ENCODE data around the gene ISCA2. TPM values are rescaled to one million over a fixed set of nuclear protein-coding genes. Genes with fewer than 3 reads are reported as not detected.

ISCA2 gene
- total RNA-seq, 1 experiment from 2014 or later, result 37.5 TPM

GRCh38 chr14:74495356-74495755 is 1.8 kb downstream of the ISCA2 start:
- Histone ChIP-seq H3K27ac (ENCODE audit: insufficient read length, low read depth, low read length) (no peak overlapping the region), H3K4me2 (ENCODE audit: insufficient read depth, insufficient read length, low read length) (no peak overlapping the region), H2BK120ac (ENCODE audit: low read depth, low read length, poor library complexity, severe bottlenecking) (no peak overlapping the region), H2BK20ac (ENCODE audit: low read depth, low read length, poor library complexity, severe bottlenecking) (no peak overlapping the region), H3K4ac (ENCODE audit: low read depth, low read length) (no peak overlapping the region), H2BK15ac (ENCODE audit: low read depth, low read length) (no peak overlapping the region), H2BK5ac (ENCODE audit: insufficient read length, low read length) (no peak overlapping the region), H2AK5ac (ENCODE audit: insufficient read length, low read length) (no peak overlapping the region), H2BK12ac (ENCODE audit: insufficient read length, low read depth, low read length) (no peak overlapping the region), H4K8ac (replicated peaks; ENCODE audit: insufficient read length, low read depth, low read length) (no peak overlapping the region), H4K20me1 (ENCODE audit: control insufficient read depth, insufficient read depth, insufficient read length) (no peaks in the 10 kb centered on the region), H3K79me2 (ENCODE audit: insufficient read depth, low read length) (peaks cover 2% of the 10 kb centered on the region; the same call in 1 of the 2 replicates), H3K79me1 (ENCODE audit: insufficient read depth, low read depth, low read length, poor library complexity, severe bottlenecking) (no peaks in the 10 kb centered on the region), H3K14ac (ENCODE audit: insufficient read depth, low read length) (no peak overlapping the region), H3K18ac (ENCODE audit: insufficient read length, low read depth, low read length) (no peak overlapping the region), H3K27me3 (ENCODE audit: insufficient read depth, low read length) (no peaks in the 10 kb centered on the region), H3K4me1 (ENCODE audit: insufficient read depth, low read length) (no peaks in the 10 kb centered on the region; the same call in 1 of the 2 replicates), H4K91ac (ENCODE audit: insufficient read length, low read depth, low read length) (no peak overlapping the region), H3K23me2 (ENCODE audit: insufficient read length, low read depth, low read length, poor library complexity, severe bottlenecking) (peaks cover 17% of the 10 kb centered on the region), H3K23ac (ENCODE audit: insufficient read length, low read depth, low read length) (no peak overlapping the region), H4K5ac (ENCODE audit: insufficient read length, low read depth, low read length) (no peak overlapping the region), H3K56ac (ENCODE audit: insufficient read length, low read depth, low read length) (no peak overlapping the region), H3T11ph (ENCODE audit: low read length) (no peak overlapping the region), H2AFZ (ENCODE audit: low read length) (no peak overlapping the region), H3K9ac (ENCODE audit: extremely low read depth, insufficient read length, low read length) (no peak overlapping the region), H3K9me3 (ENCODE audit: control insufficient read depth, low read depth, low read length) (no peaks in the 10 kb centered on the region)
- peaks cover 24 to 26% of the 10 kb centered on the region in 2 experiments for H3K4me1 Mint-ChIP-seq
- no peaks in the 10 kb centered on the region for H3K27me3 Mint-ChIP-seq (ENCODE audit: low read depth)
- peaks cover 4 to 18% (median 8%) of the 10 kb centered on the region in 3 experiments; a peak in 6 of 7 replicates for H3K36me3 Mint-ChIP-seq (ENCODE audit: insufficient read depth in 1 of 3, low read depth in 3 of 3)
- no peak for DNase-seq
- H3K9me3 Mint-ChIP-seq, result no peaks in the 10 kb centered on the region
- no CpG with 5 or more reads among the region's 2 CpGs for WGBS (ENCODE audit: extremely low coverage, insufficient read length, low lambda C conversion rate)
- H3K27ac Mint-ChIP-seq, result no peak overlapping the region
- TF ChIP-seq CTCF (conservative IDR thresholded peaks at IDR 0.05), result no peak
- peak overlapping the region; percentile 94 to 97; a peak in 4 of 5 replicates for H3K4me3 Mint-ChIP-seq
